GM21423 (cell line): ENCODE measurements around the gene PLVAP.
"Not testable (repeated sequence)": the region's sequence is repeated elsewhere in the genome, so short reads cannot be mapped to it uniquely, and the experiment has no call there.

ENCODE experiments used
- ATAC-seq: cut with Tn5 transposase; IDR thresholded peaks from one replicate; pipeline ENCODE4 v1.9.1; 2021; ENCODE audit warnings: mild to moderate bottlenecking, moderate library complexity; ENCODE audit not compliant: unreplicated experiment

PLVAP gene

DNA sequence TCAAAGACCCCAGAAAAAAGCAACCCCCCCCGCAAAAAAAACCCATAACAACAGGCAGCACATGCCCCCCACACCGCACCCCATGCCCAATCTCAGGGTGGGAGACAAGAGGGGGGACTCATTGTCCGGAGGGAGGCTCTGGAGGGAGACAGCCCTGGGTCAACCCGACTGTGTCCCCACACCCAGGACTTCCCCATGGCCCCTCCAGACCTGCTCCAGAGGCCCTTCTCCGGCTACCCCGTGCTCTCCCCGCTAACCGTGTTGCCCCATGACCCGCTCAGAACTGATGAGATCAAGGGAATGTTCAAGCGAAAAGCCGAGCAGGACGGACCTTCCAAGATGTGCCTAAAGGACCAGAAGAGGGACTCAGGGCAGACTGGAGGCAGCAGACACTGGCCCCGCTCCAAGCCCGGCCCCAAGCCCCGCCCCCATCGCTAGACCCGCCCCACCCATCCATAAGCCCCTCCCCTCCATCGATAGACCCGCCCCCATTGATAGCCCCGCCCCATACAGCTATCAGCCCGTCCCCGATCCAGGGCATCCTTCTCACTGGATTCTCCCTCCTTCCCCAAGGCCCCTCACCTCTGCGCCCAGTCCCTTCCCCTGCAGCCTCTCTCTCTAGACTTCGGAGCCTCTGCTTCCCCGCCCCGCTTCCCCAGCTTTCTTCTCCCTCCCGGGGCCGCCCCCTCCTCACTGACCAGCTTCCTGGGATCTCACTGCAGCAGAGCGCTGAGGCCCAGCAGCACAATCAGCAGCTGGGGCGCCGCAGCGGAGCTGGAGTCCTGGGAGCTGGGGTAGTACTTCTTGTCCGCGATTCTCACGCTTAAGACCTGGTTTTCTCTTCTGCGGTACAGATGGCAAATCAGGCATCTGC, 26.1 kb upstream of the PLVAP start:
- no peak for ATAC-seq

DNA sequence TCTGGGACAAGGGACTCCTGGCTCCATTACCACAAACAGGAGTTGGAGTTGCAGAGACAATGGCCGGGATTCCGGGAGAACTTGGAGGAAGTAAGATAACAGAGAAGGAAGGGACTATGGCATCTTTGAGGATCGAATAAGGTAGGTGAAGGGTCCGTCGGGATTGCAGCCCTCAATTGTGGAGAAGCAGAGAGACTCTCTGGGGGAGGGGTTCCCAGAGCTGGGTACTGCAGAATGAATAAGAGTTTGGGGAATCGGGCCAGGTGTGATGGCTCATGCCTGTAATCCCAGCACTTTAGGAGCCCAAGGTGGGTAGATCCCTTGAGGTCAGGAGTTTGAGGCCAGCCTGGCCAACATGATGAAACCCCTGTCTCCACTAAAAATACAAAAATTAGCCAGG, 24.5 kb upstream of the PLVAP start:
- ATAC-seq = no peak

GRCh38 chr19:17398902-17399527, 21.9 kb upstream of the PLVAP start:
- ATAC-seq = no peak

GRCh38 chr19:17394891-17395415, 17.8 kb upstream of the PLVAP start:
- no peak for ATAC-seq

DNA sequence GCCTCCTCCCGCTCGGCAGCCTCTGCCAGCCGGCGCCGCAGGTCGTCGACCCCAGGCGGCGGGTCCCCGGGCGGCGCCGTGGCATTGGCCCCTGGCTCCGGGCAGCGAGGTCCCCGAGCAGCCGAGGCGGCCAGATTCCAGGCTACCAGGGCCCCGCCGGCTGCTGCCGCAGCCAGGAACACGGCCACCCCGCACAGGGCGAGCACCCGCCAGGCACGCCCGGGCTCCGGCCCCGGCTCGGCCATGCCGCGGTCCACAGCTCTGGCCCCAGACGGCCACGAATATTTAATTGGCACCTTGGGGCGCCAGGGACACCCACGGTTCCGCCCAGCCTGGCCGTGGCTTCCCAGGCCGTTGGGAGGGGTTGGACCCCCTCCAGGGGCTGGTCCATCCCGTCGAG, 16.8 kb upstream of the PLVAP start, which contains the start of gene CCDC194:
TSS of gene CCDC194 (minus strand) at position 283 of the 400 bp plus-strand sequence. CDS start at position 245, 38 bp downstream.
- ATAC-seq = no peak

GRCh38 chr19:17393002-17393401, 15.9 kb upstream of the PLVAP start:
- ATAC-seq = no peak

- peak; percentile 14 for ATAC-seq
Observed at GRCh38 chr19:17391371-17392151, 14.4 kb upstream of the PLVAP start.

- ATAC-seq = peak; percentile 85
Observed at GRCh38 chr19:17390665-17391370, 13.7 kb upstream of the PLVAP start.

DNA sequence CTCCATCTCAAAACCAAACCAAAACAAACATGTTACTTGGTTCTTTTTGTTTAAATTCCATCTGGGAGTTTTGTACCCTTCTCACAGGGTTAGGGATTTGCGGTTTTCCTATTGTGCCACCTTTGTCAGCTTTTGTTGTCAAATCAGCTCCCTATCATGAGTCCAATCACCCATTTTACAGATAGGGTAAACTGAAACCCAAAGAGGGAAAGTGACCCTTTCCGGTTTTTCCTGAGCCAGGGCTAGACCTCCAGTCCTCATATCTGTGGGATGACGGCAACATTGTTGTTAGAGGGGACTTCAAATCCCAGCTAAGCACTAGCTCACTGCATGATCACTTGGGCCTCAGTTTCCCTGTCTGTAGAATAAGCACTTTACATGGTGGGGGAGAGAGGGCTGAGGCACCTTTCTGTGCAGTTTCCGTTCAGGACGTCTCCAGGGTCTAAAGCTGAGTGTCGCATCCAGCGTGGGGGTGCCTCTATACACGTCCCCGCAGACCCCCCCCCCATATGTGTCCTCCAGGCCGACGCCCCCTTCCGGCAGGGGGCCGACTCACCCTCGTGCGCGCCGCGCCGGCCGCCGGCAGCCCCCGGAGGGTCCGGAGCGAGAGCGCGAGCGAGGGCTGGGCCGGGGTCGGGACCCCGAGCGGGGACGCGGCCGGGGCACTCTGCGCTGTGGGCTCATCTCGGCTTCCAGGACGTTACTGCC, 13.0 kb upstream of the PLVAP start:
- no peak for ATAC-seq

DNA sequence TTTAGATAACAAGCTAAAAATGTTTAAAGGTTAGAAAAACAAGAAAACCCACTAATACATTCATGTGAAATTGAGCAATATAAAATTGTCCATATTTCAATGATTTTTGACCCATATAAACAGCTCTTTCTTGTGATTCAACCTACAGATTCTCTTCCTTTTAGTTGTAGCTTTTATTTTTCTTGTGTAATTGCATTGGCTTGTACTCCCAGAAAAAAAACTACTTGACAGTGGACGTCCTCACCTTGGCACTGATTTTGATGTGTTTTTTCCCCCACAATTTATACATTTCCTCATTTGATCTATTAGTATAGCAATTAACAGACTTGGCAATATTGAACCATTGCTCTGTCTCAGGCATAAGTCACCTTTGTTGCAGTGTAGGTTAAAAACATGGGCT, 12.1 kb upstream of the PLVAP start:
- ATAC-seq = no peak

GRCh38 chr19:17385878-17386611, 8.9 kb upstream of the PLVAP start:
- ATAC-seq = no peak

GRCh38 chr19:17380426-17381138, 3.4 kb upstream of the PLVAP start:
- ATAC-seq = no peak

GRCh38 chr19:17379221-17379631, 2.1 kb upstream of the PLVAP start:
- ATAC-seq = no peak

- ATAC-seq = no peak
Observed at GRCh38 chr19:17378271-17378670, 1.1 kb upstream of the PLVAP start.

DNA sequence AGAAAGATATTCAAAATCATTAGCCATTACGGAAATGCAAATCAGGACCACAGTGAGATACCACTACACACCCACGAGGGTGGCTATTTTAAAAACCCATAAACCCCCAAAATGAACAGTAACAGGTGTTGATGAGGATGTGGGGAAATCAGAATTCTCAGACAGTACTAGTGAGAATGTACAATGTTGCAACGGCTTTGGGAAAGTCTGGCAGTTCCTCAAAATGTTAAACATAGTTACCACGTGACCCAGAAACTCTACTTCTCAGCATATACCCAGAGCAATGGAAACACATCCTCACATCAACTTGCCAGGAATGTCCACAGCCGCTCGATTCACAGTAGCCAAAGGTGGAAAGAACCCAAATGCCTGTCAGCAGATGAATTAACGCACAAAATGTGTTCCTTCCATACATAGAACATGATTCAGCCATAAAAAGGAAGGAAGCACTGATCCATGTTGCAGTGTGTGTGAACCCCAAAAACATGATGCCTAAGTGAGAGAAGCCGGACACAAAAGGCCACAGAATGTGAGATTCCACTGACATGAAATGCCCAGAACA, 7.0 kb downstream of the PLVAP start:
- ATAC-seq = peak; percentile 84

DNA sequence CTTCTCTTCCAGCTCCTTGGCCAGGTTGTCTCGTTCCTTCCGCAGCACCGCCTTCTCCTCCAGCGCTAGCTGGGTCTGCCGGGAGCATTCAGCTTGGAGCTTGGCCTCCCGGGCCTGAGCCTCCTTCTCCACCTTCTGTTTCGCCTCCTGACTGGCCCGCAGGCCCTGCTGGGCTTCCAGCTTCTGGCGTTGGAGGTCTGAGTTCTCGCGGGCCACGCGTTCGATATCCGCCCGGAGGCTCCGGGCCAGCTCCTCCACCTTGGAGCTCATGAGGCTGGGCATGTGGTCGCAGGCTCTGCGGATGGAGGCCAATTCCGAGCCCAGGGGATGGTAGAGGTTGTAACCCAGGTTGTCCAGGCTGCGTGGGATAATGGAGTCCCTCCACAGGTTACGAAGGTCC, 11.8 kb downstream of the PLVAP start:
- ATAC-seq = no peak

DNA sequence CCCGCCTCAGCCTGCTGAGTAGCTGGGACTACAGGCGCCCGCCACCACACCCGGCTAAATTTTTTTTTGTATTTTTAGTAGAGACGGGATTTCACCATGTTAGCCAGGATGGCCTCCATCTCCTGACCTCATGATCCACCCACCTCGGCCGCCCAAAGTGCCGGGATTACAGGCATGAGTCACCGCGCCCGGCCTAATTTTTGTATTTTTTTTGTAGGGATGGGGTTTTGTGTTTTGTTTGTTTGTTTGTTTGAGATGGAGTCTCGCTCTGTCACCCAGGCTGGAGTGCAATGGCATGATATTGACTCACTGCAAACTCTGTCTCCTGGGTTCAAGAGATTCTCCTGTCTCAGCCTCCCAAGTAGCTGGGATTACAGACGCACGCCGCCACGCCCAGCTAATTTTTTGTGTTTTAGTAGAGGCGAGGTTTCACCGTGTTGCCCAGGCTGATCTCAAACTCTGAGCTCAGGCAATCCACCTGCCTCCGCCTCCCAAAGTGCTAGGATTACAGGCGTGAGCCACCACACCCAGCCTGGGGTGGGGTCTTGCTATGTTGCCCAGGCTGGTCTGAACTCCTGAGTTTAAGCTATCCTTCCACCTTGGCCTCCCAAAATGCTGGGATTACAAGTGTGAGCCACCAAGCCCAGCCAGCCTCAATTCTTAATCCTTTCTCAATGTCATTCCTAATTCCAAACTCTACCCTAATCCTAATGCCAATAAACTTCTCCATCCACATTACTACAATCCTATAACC, 13.1 kb downstream of the PLVAP start:
- not testable (repeated sequence) for ATAC-seq
